Erythroblast (primary cell): Measurements from ENCODE around the gene NCK2.

Experiments
- DNase-seq, 2 experiments: peaks; one replicate each; lab custom pipeline; 2025; lab: John Stamatoyannopoulos, UW
- GATA1 ChIP-seq: IDR thresholded peaks from 2 replicates; pipeline ENCODE4 v1.6.1; 2011; ENCODE audit warnings: low read depth, mild to moderate bottlenecking, control low read depth, low read length, moderate library complexity
- POLR2A ChIP-seq: IDR thresholded peaks from 2 replicates; pipeline ENCODE4 v1.6.1; 2011; ENCODE audit warnings: mild to moderate bottlenecking, low read length

Gene NCK2

DNA sequence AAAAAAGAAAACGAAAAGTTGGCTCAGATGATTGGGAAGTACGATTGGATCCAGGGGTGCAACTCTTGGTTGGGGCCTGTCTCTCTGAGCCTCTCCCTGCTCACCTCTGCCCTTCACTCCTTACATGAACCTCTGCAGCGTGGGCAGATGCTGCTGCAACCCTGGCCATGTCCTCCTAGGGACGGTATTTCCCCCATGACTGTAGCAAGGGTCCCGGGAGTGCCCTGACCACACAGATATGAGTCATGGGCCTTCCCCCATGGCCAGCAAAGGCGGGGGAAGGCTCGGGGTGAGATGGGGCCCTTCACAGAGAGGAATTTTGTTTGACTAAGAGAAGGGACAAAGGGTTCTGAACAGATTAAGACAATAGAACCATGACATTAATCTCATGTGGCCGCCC is 129.0 kb downstream of the NCK2 start:
- DNase-seq: no peak
- TF ChIP-seq POLR2A (no peak), GATA1 (no peak)

- no peak for DNase-seq
- TF ChIP-seq GATA1: no peak
- no peak for TF ChIP-seq POLR2A
These were observed 129.8 kb downstream of the NCK2 start for GRCh38 chr2:105874466-105874865.

- DNase-seq: no peak
- TF ChIP-seq POLR2A (no peak), GATA1 (no peak)
These were observed 130.5 kb downstream of the NCK2 start for GRCh38 chr2:105875241-105875640.

DNA sequence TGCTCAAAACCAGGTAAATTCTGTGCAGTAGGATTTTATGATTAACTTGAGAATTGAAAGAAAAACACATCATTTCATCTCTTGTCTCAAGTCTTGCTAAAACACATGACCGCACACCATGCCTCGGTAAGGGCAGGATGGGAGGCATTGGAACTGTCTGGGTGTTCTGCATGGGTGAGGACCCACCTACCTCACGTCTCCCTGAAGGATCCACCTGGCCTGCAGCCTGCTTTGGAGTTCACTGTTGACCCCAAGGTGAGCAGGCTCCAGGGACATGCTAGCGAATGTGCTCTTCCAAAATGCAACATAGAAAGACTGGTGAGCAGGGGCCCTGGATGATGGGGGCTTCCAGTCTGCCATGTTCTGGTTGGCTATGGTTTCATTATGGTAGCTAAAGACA is 131.5 kb downstream of the NCK2 start:
- no peak for TF ChIP-seq POLR2A
- no peak for TF ChIP-seq GATA1
- no peak for DNase-seq

DNA sequence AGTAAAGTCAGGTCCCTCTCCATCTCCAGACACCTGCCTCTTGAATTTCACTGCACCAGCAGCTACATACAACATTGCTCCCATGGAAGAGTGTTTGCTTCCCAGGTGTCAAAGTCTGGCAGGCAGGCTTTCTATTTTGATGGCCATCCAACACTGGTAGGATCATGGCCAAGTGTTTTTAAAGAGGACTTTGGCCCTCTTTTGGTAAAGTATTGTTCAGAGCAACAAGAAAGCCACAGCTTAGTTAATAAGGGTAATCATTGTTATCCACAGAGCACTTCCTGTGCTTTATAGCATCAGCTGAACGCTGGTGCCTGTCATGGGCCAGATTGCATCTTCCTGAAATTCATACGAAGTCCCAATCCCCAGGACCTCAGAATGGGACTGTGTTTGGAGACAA is 133.2 kb downstream of the NCK2 start:
- DNase-seq: no peak
- TF ChIP-seq GATA1: no peak
- TF ChIP-seq POLR2A: no peak

- DNase-seq: no peak
- TF ChIP-seq POLR2A (no peak), GATA1 (no peak)
These were observed 134.5 kb downstream of the NCK2 start for GRCh38 chr2:105879106-105879802.

- DNase-seq: no peak
- TF ChIP-seq POLR2A (no peak), GATA1 (no peak)
These were observed 135.1 kb downstream of the NCK2 start for GRCh38 chr2:105879803-105880300.

GRCh38 chr2:105880637-105881036 is 135.9 kb downstream of the NCK2 start:
- TF ChIP-seq POLR2A (no peak), GATA1 (no peak)
- no peak for DNase-seq

GRCh38 chr2:105881286-105882136 is 136.8 kb downstream of the NCK2 start:
- TF ChIP-seq GATA1: no peak
- no peak for TF ChIP-seq POLR2A
- DNase-seq: no peak

GRCh38 chr2:105882341-105882740 is 137.6 kb downstream of the NCK2 start:
- TF ChIP-seq GATA1 (no peak), POLR2A (no peak)
- DNase-seq: no peak

DNA sequence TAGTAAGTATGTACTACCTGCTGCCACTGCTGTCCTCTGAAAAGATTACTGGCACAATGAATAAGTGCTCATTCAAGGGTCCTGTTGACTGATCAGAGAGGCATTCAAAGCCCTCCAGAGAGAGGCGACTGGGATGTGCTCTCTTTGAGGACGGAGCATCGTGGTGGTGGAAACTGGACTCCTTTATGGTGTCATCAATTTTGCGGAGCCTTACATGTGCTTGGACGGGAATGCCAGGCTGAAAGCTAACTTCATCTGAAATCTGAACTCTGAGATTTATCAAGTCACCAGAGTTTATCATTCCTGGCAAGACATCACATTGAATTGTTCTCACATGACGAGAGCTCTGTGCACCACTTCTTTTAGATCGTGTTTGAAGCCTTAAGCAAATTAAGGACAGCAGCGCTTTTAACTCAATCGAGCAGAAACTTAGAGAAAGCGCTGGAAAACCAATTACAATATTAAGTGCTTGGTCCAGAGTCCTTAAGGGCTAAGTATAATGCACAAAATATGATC is 138.3 kb downstream of the NCK2 start:
- TF ChIP-seq POLR2A (no peak), GATA1 (no peak)
- no peak for DNase-seq

DNA sequence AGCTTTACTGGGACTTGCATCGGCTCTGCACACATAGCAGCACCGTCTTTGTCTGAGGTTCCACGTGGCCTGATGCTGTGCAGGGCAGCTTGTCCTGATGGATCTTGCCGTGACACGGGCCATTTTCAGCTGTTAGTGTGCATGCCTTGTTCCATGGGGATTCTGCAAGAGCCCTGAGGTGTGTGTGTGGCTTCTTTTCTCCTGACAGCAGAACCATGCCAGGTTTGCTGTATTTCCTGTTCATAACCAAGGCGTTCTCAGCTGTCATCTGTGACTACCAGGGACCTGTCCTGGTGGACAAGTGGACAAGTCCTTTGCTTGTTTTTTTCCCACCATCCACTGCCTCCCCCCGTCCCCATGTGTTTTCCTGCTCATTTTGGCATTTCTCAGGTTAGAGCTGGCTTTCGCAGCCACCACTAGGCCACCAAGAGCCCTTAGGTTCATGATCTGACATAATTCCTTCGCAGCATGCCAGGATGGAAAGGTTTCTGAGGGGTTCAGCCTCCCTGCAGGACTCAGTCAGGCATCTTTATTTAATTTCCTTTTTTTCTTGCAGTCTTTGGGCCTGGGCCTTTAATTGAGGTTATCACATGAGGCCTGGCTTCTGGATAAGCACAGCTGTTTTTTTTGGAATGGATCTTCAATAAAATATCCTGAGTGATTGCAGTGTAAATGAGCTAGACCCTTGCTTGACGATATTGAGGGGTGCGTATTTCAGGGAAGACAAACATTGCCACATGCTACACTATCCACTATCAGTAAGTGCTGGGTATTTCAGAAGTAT is 139.4 kb downstream of the NCK2 start:
- TF ChIP-seq POLR2A (no peak), GATA1 (no peak)
- no peak for DNase-seq

DNA sequence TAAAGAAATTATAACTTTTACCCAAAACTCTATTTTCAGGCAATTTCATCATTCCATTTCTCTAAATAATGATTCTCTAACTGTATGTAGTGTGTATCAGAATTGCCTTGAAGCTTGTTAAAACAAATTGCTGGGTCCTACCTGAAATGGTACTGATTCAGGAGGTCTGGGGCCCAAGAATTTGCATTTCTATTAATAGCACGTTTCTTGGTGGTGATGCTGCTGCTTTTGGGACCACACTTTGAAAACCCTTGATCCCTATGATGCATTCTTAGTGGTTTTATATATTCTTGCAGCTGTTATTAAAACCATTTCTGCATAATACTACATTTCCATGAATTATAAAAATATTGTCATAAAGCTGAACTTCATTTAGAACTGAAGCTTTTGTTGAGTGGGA is 140.7 kb downstream of the NCK2 start:
- no peak for DNase-seq
- TF ChIP-seq POLR2A: no peak
- TF ChIP-seq GATA1: no peak

DNA sequence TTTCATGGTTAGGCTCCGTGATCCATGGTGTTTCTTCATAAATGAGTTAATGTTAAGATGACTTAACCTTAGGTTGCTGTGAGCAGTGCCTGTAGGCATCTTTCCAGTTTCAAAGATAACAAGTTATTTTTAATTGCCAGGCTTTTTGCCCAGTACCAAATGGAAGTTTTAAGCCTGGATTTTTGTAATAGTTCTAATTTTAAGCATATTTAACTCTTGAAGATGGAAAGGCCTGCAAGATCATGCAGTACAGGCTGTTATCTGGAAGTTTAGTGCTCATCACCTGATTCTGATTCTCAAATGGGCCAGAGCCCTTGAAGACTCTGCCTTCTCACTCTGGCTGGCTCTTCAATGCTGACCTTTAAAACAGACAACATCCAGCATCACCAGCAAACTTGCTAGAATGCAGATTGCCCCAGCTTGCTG is 141.3 kb downstream of the NCK2 start:
- TF ChIP-seq GATA1: no peak
- no peak for TF ChIP-seq POLR2A
- no peak for DNase-seq
